Measurements from ENCODE around the gene RSL1D1.
A peak's percentile ranks its signal among the peaks of the same experiment; 100 is the strongest.

RSL1D1 gene

DNA sequence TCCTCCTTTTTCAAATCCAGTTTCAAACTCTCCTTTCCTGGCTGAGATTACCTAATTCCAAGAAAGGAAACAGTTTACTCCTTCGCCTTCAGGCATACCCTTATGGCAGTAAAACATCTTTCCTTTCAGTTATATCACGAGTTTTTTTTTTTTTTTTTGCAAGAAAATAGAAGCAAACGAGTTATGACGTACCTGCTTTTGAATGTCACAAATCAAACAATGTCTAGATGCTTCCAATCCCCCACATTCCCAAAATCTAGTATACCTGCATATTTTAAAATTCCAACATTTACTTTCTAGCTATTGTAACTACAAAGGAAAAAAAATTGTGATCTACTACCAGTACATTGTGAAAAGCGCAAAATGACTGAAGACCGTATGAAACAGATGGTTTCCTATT is 35.5 kb upstream of the RSL1D1 start:
- TF ChIP-seq, protein P1, sequence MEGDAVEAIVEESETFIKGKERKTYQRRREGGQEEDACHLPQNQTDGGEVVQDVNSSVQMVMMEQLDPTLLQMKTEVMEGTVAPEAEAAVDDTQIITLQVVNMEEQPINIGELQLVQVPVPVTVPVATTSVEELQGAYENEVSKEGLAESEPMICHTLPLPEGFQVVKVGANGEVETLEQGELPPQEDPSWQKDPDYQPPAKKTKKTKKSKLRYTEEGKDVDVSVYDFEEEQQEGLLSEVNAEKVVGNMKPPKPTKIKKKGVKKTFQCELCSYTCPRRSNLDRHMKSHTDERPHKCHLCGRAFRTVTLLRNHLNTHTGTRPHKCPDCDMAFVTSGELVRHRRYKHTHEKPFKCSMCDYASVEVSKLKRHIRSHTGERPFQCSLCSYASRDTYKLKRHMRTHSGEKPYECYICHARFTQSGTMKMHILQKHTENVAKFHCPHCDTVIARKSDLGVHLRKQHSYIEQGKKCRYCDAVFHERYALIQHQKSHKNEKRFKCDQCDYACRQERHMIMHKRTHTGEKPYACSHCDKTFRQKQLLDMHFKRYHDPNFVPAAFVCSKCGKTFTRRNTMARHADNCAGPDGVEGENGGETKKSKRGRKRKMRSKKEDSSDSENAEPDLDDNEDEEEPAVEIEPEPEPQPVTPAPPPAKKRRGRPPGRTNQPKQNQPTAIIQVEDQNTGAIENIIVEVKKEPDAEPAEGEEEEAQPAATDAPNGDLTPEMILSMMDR (IDR thresholded peaks at IDR 0.05) = no peak
- no peak for TF ChIP-seq ZFX (IDR thresholded peaks at IDR 0.05; ENCODE audit: borderline replicate concordance)
- no peak overlapping the region for H3K27ac ChIP-seq

DNA sequence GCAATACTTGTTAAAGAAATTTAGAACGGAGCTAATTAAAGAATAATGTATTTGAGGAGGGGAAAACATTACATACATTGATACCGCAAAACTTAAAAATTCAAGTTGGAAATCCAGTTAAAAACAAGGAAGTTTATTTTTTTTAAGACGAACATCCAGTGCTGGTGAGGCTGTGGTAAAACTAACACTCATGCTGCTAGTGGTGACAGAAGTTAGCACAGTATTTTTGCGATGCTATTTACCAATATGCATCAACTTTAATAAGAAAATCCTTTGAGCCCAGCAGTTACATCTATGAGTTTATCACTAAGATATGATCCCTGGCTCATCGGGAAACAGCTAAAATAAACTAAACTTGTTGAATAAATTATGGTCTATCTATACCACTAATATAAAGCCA is 32.7 kb upstream of the RSL1D1 start:
- TF ChIP-seq, protein P1 (IDR thresholded peaks at IDR 0.05) = no peak
- TF ChIP-seq ZFX (IDR thresholded peaks at IDR 0.05; ENCODE audit: borderline replicate concordance) = no peak
- no peak overlapping the region for H3K27ac ChIP-seq

DNA sequence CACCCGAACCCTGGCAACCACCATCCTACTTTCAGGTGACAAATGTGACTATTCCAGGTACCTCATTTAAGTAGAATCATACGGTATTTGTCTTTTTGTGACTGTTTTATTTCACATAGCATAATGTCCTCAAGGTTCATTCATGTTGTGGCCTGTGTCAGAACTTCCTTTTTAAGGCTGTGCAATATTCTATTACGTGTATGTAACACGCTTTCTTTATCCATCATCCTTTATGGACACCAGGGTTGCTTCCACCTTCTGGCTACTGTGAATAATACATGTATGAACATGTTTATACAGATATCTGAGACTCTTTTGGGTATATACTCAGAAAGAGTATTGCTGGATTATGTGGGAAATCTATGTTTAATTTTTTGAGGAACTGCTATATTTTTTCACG is 28.7 kb upstream of the RSL1D1 start:
- TF ChIP-seq, protein P1 (IDR thresholded peaks at IDR 0.05) = no peak
- no peak for TF ChIP-seq ZFX (IDR thresholded peaks at IDR 0.05; ENCODE audit: borderline replicate concordance)
- H3K27ac ChIP-seq = no peak overlapping the region; the same call in 1 of the 2 replicates

DNA sequence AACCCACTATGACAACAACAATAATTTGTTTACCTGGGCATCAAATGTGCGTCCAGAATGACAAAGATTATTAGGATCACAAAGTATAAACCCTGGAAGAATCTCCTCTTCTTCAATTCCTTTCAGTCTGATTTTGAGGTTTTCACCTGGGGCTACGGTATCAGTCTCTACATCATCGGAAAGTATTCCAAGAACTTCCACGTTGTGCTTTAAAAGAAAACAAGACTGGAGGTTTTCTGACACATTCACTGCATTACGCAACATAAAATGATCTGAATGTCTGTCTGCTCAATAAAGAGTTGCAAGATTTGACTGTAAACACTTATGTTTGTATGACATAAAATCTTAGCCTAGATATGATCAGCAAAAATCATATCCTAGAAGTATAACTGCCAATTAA is 26.0 kb upstream of the RSL1D1 start:
- no peak for TF ChIP-seq ZFX (IDR thresholded peaks at IDR 0.05; ENCODE audit: borderline replicate concordance)
- TF ChIP-seq, protein P1 (IDR thresholded peaks at IDR 0.05) = no peak

DNA sequence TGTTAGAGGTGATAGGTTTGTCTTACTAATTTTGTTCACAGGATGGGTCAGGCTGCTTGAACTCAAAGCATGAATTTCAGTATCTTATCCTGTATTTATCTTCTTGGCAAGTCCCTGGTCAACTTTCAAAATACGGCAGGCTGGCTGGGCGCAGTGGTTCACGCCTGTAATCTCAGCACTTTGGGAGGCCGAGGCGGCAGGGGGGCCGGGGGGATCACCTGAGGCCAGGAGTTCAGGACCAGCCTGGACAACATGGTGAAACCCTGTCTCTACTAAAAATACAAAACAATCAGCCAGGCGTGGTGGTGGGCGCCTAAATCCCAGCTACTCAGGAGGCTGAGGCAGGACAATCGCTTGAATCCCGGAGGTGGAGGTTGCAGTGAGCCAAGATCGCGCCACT is 25.0 kb upstream of the RSL1D1 start:
- no peak overlapping the region for H3K27ac ChIP-seq
- TF ChIP-seq, protein P1 (IDR thresholded peaks at IDR 0.05) = no peak
- TF ChIP-seq ZFX (IDR thresholded peaks at IDR 0.05; ENCODE audit: borderline replicate concordance) = no peak

More for the DNA sequence above, 26.0 kb upstream of the RSL1D1 start:
- H3K27ac ChIP-seq = no peak overlapping the region

DNA sequence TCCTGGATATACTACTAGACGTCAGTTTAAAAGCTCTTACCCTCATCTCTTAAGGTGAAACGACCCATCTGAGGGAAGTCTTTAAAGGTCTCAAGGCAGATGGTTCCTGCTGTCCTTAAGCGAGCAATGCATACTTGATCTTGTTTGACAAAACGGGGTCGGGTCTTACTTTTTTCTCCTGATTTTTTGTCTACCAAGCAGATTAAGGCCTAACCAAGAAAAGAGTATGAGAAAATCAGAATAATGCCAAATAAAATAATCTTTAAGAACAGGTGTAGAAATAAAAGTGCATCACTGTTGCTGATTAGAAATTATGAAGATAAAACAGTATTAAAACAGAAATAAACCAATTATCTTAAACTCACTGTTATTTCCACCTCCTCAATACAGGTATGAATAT is 24.4 kb upstream of the RSL1D1 start:
- TF ChIP-seq ZFX (IDR thresholded peaks at IDR 0.05; ENCODE audit: borderline replicate concordance) = no peak
- TF ChIP-seq, protein P1 (IDR thresholded peaks at IDR 0.05) = no peak

DNA sequence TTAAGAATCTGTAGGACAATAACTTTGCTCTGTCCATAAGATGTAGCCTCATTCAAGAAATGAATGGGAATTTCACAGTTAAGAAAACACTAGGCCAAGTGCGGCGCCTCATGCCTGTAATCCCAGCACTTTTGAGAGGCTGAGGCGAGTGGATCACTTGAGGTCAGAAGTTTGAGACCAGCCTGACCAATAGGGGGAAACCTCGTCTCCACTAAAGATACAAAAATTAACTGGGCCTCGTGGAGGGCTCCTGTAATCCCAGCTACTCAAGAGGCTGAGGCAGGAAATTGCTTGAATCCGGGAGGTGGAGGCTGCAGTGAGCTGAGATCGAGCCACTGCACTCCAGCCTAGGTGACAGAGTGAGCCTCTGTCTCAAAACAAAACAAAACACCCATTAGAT is 19.9 kb upstream of the RSL1D1 start:
- H3K27ac ChIP-seq = no peak overlapping the region
- TF ChIP-seq, protein P1 (IDR thresholded peaks at IDR 0.05) = peak; percentile 21
- no peak for TF ChIP-seq ZFX (IDR thresholded peaks at IDR 0.05; ENCODE audit: borderline replicate concordance)

More for the DNA sequence above, 24.4 kb upstream of the RSL1D1 start:
- 0 out of 2 replicates have a peak overlapping the region, but pooled peaks have one; percentile 10 for H3K27ac ChIP-seq

Data from 22Rv1 (cell line).